Activated CD4-positive, alpha-beta T cell treated with anti-CD3 and anti-CD28 coated beads for 36 hours (primary cell): ENCODE data around the gene BUB1B. TPM values are rescaled to one million over a fixed set of nuclear protein-coding genes. Genes with fewer than 3 reads are reported as not detected.
"Not testable (repeated sequence)": the region's sequence is repeated elsewhere in the genome, so short reads cannot be mapped to it uniquely, and the experiment has no call there.

ENCODE experiments used
- ATAC-seq: fragments of 200-7000 bp; cut with Tn5 transposase; one replicate; pipeline ENCODE4 v1.10.0; 2021; ENCODE audit warnings: mild to moderate bottlenecking, moderate library complexity
- CTCF ChIA-PET: fragments of 350-600 bp; sonication (Branson Sonifier 250); formaldehyde crosslinking; loops from one replicate; lab custom pipeline; 2021; ENCODE audit warnings: antibody characterized with exemption; lab: Charles Lee
- POLR2A ChIA-PET: fragments of 350-600 bp; sonication (Branson Sonifier 250); formaldehyde crosslinking; loops from one replicate; lab custom pipeline; 2021; ENCODE audit warnings: antibody characterized with exemption, inconsistent platforms; lab: Charles Lee
- DNase-seq: peaks from one replicate; pipeline ENCODE4 v3.0.0-alpha.2; 2020
- H3K27ac Mint-ChIP-seq: one replicate; pipeline ENCODE4 v1.8.0; 2021; ENCODE audit warnings: mixed read lengths
- H3K27me3 Mint-ChIP-seq: one replicate; pipeline ENCODE4 v1.8.0; 2021; ENCODE audit warnings: mixed read lengths
- H3K36me3 Mint-ChIP-seq: one replicate; pipeline ENCODE4 v1.8.0; 2021; ENCODE audit warnings: low read depth, mixed read lengths
- H3K4me1 Mint-ChIP-seq: one replicate; pipeline ENCODE4 v1.8.0; 2021; ENCODE audit warnings: mixed read lengths
- H3K4me3 Mint-ChIP-seq: one replicate; pipeline ENCODE4 v1.8.0; 2021; ENCODE audit warnings: mild to moderate bottlenecking, moderate library complexity, mixed read lengths
- H3K9me3 Mint-ChIP-seq: one replicate; pipeline ENCODE4 v1.8.0; 2021; ENCODE audit warnings: low read depth, mixed read lengths
- intact Hi-C, 2 experiments: fragments of 100-400 bp; cut with DNase I in 1 of 2; cut with micrococcal nuclease in 1 of 2; formaldehyde crosslinking; loops; one replicate each; pipeline versions ENCODE4 v1.14.2 to v1.15.1; 2022 to 2024; cut with DNase I, micrococcal nuclease
- total RNA-seq, 2 experiments: library from RNA; stranded (reverse); gene quantifications; one replicate each; pipeline ENCODE4 v1.2.3, GENCODE V29; 2021

BUB1B gene
- total RNA-seq, 2 experiments from 2014 or later, result 95.3 to 99.5 TPM

- H3K27ac Mint-ChIP-seq, result no peak overlapping the region
- no peaks in the 10 kb centered on the region for H3K36me3 Mint-ChIP-seq
- H3K4me1 Mint-ChIP-seq, result no peaks in the 10 kb centered on the region
- CTCF ChIA-PET, result interaction anchor here (0.7 kb wide), 1 partner anchor 1909 kb away, joined by 3 read pairs; no protein-coding TSS in a partner anchor
- POLR2A ChIA-PET, result no interaction called here
- H3K9me3 Mint-ChIP-seq, result no peaks in the 10 kb centered on the region
- no peak overlapping the region for H3K4me3 Mint-ChIP-seq
- H3K27me3 Mint-ChIP-seq, result no peaks in the 10 kb centered on the region
- DNase-seq (no peak), ATAC-seq (no peak)
- intact Hi-C loops, result no loop called here
These were observed 24.2 kb upstream of the BUB1B start for GRCh38 chr15:40136470-40137302.

DNA sequence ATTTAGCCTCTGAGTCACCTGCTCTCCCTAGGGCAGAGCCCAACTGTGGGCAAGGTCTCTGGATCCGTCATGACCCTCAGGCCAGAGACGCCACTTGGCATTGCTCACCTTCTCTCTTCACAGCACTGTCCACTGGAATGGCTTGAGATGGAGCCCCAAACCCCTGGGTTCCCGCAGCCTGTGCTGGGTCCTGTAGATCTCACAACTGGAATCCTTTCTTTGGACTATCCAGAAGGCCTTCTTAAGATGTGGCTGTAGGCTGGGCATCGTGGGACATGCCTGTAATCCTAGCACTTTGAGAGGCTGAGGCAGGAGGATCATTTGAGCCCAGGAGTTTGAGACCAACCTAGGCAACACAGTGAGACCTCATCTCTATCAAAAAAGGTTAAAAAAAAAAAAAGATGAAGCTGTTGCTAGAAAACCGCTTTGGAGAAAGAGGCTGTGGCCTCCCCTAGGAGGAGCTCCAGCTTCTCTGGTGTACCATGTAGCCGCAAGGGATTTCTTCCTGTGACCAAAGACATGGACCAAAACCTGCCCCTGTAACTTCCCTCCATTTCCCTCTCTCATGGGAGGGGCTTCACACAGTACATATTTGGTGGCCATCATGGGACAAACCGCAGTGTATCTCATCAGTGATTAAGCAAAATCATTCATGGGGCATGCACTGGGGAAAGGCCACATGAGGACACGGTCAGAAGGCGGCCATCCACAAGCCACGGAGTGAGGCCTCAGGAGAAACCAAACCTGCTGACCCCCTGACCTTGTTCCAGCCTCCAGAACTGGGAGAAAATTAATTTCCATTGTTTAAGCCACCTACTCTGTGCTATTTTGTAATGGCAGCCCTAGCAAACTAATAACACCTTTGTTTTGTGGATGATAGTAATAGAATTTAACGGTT, 23.3 kb upstream of the BUB1B start:
- Mint-ChIP-seq H3K4me1 (no peaks in the 10 kb centered on the region), H3K27me3 (no peaks in the 10 kb centered on the region), H3K4me3 (no peak overlapping the region), H3K9me3 (no peaks in the 10 kb centered on the region), H3K27ac (no peak overlapping the region), H3K36me3 (no peaks in the 10 kb centered on the region)
- CTCF ChIA-PET, result interaction anchor here (0.6 to 0.8 kb wide), 3 partner anchors 32 to 1908 kb away, joined by 3 read pairs; no protein-coding TSS in a partner anchor
- ATAC-seq (no peak), DNase-seq (no peak)
- intact Hi-C loops, result no loop called here
- POLR2A ChIA-PET, result no interaction called here

GRCh38 chr15:40138201-40138570, 22.7 kb upstream of the BUB1B start:
- POLR2A ChIA-PET, result not testable (repeated sequence)

DNA sequence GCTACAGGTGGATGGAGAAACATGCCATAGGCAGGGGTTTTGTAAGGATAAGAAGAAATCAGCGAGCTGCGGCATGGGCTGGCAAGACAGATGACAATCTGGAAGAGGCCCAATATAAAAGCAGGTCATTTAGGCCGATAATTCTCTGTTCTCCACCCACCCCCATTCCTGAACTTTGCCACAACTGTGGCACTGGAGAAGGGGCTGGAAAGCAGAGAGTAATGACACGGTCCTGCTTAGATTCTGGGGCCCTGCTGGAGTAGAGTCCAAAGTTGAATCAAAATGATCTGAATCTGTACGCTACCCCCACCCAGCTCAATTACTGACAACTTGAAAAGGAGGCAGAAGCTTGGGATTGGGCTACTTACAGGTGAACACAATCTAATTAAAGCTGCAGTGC, 18.4 kb upstream of the BUB1B start:
- Mint-ChIP-seq H3K4me1 (no peaks in the 10 kb centered on the region), H3K4me3 (no peak overlapping the region), H3K36me3 (no peaks in the 10 kb centered on the region), H3K27me3 (no peaks in the 10 kb centered on the region), H3K9me3 (no peaks in the 10 kb centered on the region), H3K27ac (no peak overlapping the region)
- CTCF ChIA-PET, result interaction anchor here (0.6 to 1.3 kb wide), 5 partner anchors 13 to 173 kb away, joined by 3 to 5 read pairs (median 4); no protein-coding TSS in a partner anchor
- DNase-seq, result no peak
- POLR2A ChIA-PET, result no interaction called here
- no peak for ATAC-seq
- intact Hi-C loops, result no loop called here

More at GRCh38 chr15:40138201-40138570, 22.7 kb upstream of the BUB1B start:
- CTCF ChIA-PET, result interaction anchor here (0.6 to 0.8 kb wide), 2 partner anchors 33 to 102 kb away, joined by 3 read pairs; no protein-coding TSS in a partner anchor
- DNase-seq, H3K4me3 Mint-ChIP-seq, H3K36me3 Mint-ChIP-seq, H3K27me3 Mint-ChIP-seq, H3K27ac Mint-ChIP-seq, intact Hi-C loops, H3K4me1 Mint-ChIP-seq, H3K9me3 Mint-ChIP-seq: not testable (repeated sequence)
- peak; percentile 30 for ATAC-seq

GRCh38 chr15:40146037-40146436, 14.8 kb upstream of the BUB1B start:
- Mint-ChIP-seq H3K27me3 (no peaks in the 10 kb centered on the region), H3K36me3 (no peaks in the 10 kb centered on the region), H3K4me3 (no peak overlapping the region), H3K27ac (no peak overlapping the region), H3K4me1 (no peaks in the 10 kb centered on the region), H3K9me3 (no peaks in the 10 kb centered on the region)
- ChIA-PET CTCF (no interaction called here), POLR2A (no interaction called here)
- intact Hi-C loops, result no loop called here
- ATAC-seq (peak; percentile 39), DNase-seq (no peak)

GRCh38 chr15:40149339-40149738, 11.5 kb upstream of the BUB1B start:
- H3K27me3 Mint-ChIP-seq, result no peaks in the 10 kb centered on the region
- POLR2A ChIA-PET, result no interaction called here
- no peak overlapping the region for H3K27ac Mint-ChIP-seq
- no peaks in the 10 kb centered on the region for H3K36me3 Mint-ChIP-seq
- H3K4me1 Mint-ChIP-seq, result no peaks in the 10 kb centered on the region
- ATAC-seq, result no peak
- intact Hi-C loops, result no loop called here
- no peak for DNase-seq
- CTCF ChIA-PET, result no interaction called here
- no peak overlapping the region for H3K4me3 Mint-ChIP-seq
- H3K9me3 Mint-ChIP-seq, result no peaks in the 10 kb centered on the region

GRCh38 chr15:40150163-40150925, 10.5 kb upstream of the BUB1B start:
- Mint-ChIP-seq H3K9me3 (no peaks in the 10 kb centered on the region), H3K4me3 (no peak overlapping the region), H3K4me1 (no peaks in the 10 kb centered on the region), H3K36me3 (no peaks in the 10 kb centered on the region), H3K27me3 (no peaks in the 10 kb centered on the region), H3K27ac (no peak overlapping the region)
- ChIA-PET POLR2A (no interaction called here), CTCF (interaction anchor here (0.7 kb wide), 1 partner anchor 125 kb away, joined by 4 read pairs; no protein-coding TSS in a partner anchor)
- DNase-seq, result no peak
- intact Hi-C loops, result no loop called here
- ATAC-seq, result no peak

DNA sequence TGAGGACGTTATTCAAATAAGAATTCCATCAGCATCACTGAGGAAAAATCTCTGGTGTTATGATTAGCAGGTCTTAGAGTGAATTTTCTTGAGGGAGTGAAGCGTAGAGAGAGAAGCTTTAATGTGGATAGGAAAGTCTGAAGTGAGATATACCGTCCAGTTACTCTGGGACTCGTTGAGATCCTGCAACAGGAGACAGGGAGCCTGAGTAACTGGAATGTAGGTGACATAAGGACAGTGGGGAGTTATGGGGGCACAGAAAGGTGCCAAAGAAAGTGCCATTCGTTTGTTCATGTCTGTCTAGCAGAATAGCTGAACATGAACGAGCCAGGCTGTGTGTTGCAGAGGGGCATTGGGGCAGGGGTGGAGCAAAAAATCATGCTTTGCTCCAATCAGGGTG, 9.4 kb upstream of the BUB1B start:
- Mint-ChIP-seq H3K9me3 (no peaks in the 10 kb centered on the region), H3K27me3 (no peaks in the 10 kb centered on the region), H3K27ac (no peak overlapping the region), H3K36me3 (no peaks in the 10 kb centered on the region), H3K4me1 (no peaks in the 10 kb centered on the region), H3K4me3 (no peak overlapping the region)
- CTCF ChIA-PET, result interaction anchor here (0.7 kb wide), 1 partner anchor 38 kb away, joined by 3 read pairs; no protein-coding TSS in a partner anchor
- ATAC-seq (no peak), DNase-seq (no peak)
- POLR2A ChIA-PET, result no interaction called here
- intact Hi-C loops, result no loop called here

- H3K9me3 Mint-ChIP-seq, result no peaks in the 10 kb centered on the region
- no peak for DNase-seq
- POLR2A ChIA-PET, result interaction anchor here (0.6 kb wide), 1 partner anchor 7 kb away, joined by 6 read pairs; no protein-coding TSS in a partner anchor
- intact Hi-C loops, result no loop called here
- no peaks in the 10 kb centered on the region for H3K36me3 Mint-ChIP-seq
- H3K27me3 Mint-ChIP-seq, result no peaks in the 10 kb centered on the region
- no peak overlapping the region for H3K4me3 Mint-ChIP-seq
- no peak overlapping the region for H3K27ac Mint-ChIP-seq
- CTCF ChIA-PET, result no interaction called here
- H3K4me1 Mint-ChIP-seq, result no peaks in the 10 kb centered on the region
- no peak for ATAC-seq
These were observed 8.9 kb upstream of the BUB1B start for GRCh38 chr15:40151991-40152390.

DNA sequence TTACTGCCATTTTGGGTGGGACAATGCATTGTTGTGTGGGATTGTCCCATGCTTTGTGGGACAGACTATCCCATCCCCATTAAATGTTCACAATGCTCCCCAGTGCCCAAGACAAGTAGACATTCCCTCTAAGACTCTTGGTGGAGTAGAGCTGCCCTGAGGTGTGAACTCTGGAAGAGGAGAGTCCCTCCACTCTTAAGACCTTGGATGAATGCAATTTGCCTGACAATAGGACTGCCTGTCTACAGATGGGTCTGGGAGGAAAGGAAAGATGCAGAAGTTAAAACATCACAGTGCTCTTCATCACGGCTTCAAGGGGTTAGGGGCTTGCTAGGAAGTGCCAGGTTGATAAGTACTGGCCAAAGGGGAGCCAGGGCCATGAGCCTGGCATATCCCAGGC, 6.0 kb upstream of the BUB1B start:
- H3K27ac Mint-ChIP-seq, ATAC-seq, H3K27me3 Mint-ChIP-seq, DNase-seq, intact Hi-C loops, H3K9me3 Mint-ChIP-seq, H3K4me3 Mint-ChIP-seq, POLR2A ChIA-PET, H3K36me3 Mint-ChIP-seq, H3K4me1 Mint-ChIP-seq: not testable (repeated sequence)
- CTCF ChIA-PET, result interaction anchor here (1.6 kb wide), 1 partner anchor 12 kb away, joined by 4 read pairs; no protein-coding TSS in a partner anchor
